H9 (cell line): ENCODE measurements around the gene ITGA4. TPM values are rescaled to one million over a fixed set of nuclear protein-coding genes. Genes with fewer than 3 reads are reported as not detected.

Experiments
- DNase-seq: peaks from one replicate; pipeline ENCODE4 v3.0.0-alpha.2; 2017
- H2AFZ ChIP-seq: one replicate; pipeline ENCODE4 v1.6.1; 2013; ENCODE audit warnings: mild to moderate bottlenecking, low read length, control low read depth, moderate library complexity
- H2AK5ac ChIP-seq: 2 replicates; pipeline ENCODE4 v1.6.1; 2013; ENCODE audit warnings: low read length, control low read depth, mixed read lengths; ENCODE audit not compliant: insufficient read length
- H2BK120ac ChIP-seq: one replicate; pipeline ENCODE4 v1.6.1; 2013; ENCODE audit warnings: low read depth, mild to moderate bottlenecking, low read length, control low read depth, inconsistent platforms; ENCODE audit not compliant: poor library complexity, severe bottlenecking
- H2BK12ac ChIP-seq: 2 replicates; pipeline ENCODE4 v1.6.1; 2013; ENCODE audit warnings: low read length, control low read depth, mixed read lengths, low read depth; ENCODE audit not compliant: insufficient read length
- H2BK15ac ChIP-seq: 2 replicates; pipeline ENCODE4 v1.6.1; 2013; ENCODE audit warnings: low read depth, low read length, control low read depth
- H2BK20ac ChIP-seq: one replicate; pipeline ENCODE4 v1.6.1; 2013; ENCODE audit warnings: low read depth, mild to moderate bottlenecking, low read length, control low read depth, inconsistent platforms; ENCODE audit not compliant: poor library complexity, severe bottlenecking
- H2BK5ac ChIP-seq: 2 replicates; pipeline ENCODE4 v1.6.1; 2013; ENCODE audit warnings: low read length, control low read depth, mixed read lengths; ENCODE audit not compliant: insufficient read length
- H3K14ac ChIP-seq: 2 replicates; pipeline ENCODE4 v1.6.1; 2013; ENCODE audit warnings: low read length, control low read depth; ENCODE audit not compliant: insufficient read depth
- H3K18ac ChIP-seq: 2 replicates; pipeline ENCODE4 v1.6.1; 2013; ENCODE audit warnings: low read depth, mild to moderate bottlenecking, mixed read lengths, low read length, control low read depth; ENCODE audit not compliant: insufficient read length
- H3K23ac ChIP-seq: 2 replicates; pipeline ENCODE4 v1.6.1; 2013; ENCODE audit warnings: low read length, control low read depth, mixed read lengths, low read depth; ENCODE audit not compliant: insufficient read length
- H3K23me2 ChIP-seq: 2 replicates; pipeline ENCODE4 v1.6.1; 2013; ENCODE audit warnings: low read depth, mild to moderate bottlenecking, mixed read lengths, low read length, control low read depth; ENCODE audit not compliant: insufficient read length, poor library complexity, severe bottlenecking
- H3K27ac ChIP-seq: 2 replicates; pipeline ENCODE4 v1.5.1; 2013; ENCODE audit warnings: low read length, control low read depth, mixed read lengths, low read depth; ENCODE audit not compliant: insufficient read length
- H3K27me3 ChIP-seq: 2 replicates; pipeline ENCODE4 v1.6.1; 2013; ENCODE audit warnings: low read length, control low read depth, inconsistent platforms; ENCODE audit not compliant: insufficient read depth
- H3K4ac ChIP-seq: 2 replicates; pipeline ENCODE4 v1.6.1; 2013; ENCODE audit warnings: low read depth, mild to moderate bottlenecking, control low read depth, inconsistent platforms, low read length, moderate library complexity
- H3K4me1 ChIP-seq: 2 replicates; pipeline ENCODE4 v1.6.1; 2013; ENCODE audit warnings: low read length, control low read depth, inconsistent platforms; ENCODE audit not compliant: insufficient read depth
- H3K4me2 ChIP-seq: 2 replicates; pipeline ENCODE4 v1.6.1; 2013; ENCODE audit warnings: low read length, control low read depth, mixed read lengths; ENCODE audit not compliant: insufficient read length, insufficient read depth
- H3K56ac ChIP-seq: 2 replicates; pipeline ENCODE4 v1.6.1; 2013; ENCODE audit warnings: low read depth, mild to moderate bottlenecking, mixed read lengths, low read length, control low read depth; ENCODE audit not compliant: insufficient read length
- H3K79me1 ChIP-seq: 2 replicates; pipeline ENCODE4 v1.6.1; 2013; ENCODE audit warnings: low read depth, mild to moderate bottlenecking, moderate library complexity, low read length, control low read depth, inconsistent platforms; ENCODE audit not compliant: insufficient read depth, poor library complexity, severe bottlenecking
- H3K79me2 ChIP-seq: 2 replicates; pipeline ENCODE4 v1.6.1; 2013; ENCODE audit warnings: low read length, control low read depth, inconsistent platforms; ENCODE audit not compliant: insufficient read depth
- H3K9ac ChIP-seq: 2 replicates; pipeline ENCODE4 v1.6.1; 2013; ENCODE audit warnings: low read length, control low read depth, mixed read lengths; ENCODE audit not compliant: insufficient read length; ENCODE audit errors: extremely low read depth
- H3K9me3 ChIP-seq: one replicate; pipeline ENCODE4 v1.6.1; 2013; ENCODE audit warnings: low read depth, low read length, inconsistent platforms; ENCODE audit not compliant: control insufficient read depth
- H3T11ph ChIP-seq: one replicate; pipeline ENCODE4 v1.6.1; 2013; ENCODE audit warnings: mild to moderate bottlenecking, low read length, control low read depth, inconsistent platforms
- H4K20me1 ChIP-seq: one replicate; pipeline ENCODE4 v1.6.1; 2013; ENCODE audit not compliant: control insufficient read depth, insufficient read length, insufficient read depth
- H4K5ac ChIP-seq: 2 replicates; pipeline ENCODE4 v1.6.1; 2013; ENCODE audit warnings: low read depth, mild to moderate bottlenecking, mixed read lengths, low read length, control low read depth; ENCODE audit not compliant: insufficient read length
- H4K8ac ChIP-seq: replicated peaks from 2 replicates; pipeline ENCODE4 v1.6.1; 2013; ENCODE audit warnings: low read length, control low read depth, mixed read lengths, low read depth; ENCODE audit not compliant: insufficient read length
- H4K91ac ChIP-seq: 2 replicates; pipeline ENCODE4 v1.6.1; 2013; ENCODE audit warnings: low read depth, mild to moderate bottlenecking, moderate library complexity, mixed read lengths, low read length, control low read depth; ENCODE audit not compliant: insufficient read length
- H3K27ac Mint-ChIP-seq, 3 experiments: 2 replicates in 2 of 3; 3 replicates in 1 of 3; pipeline ENCODE4 v1.8.0; 2020 to 2021; ENCODE audit warnings: mixed read lengths in 3 of 3, mild to moderate bottlenecking in 1 of 3, moderate library complexity in 1 of 3
- H3K27me3 Mint-ChIP-seq: 2 replicates; pipeline ENCODE4 v1.8.0; 2021; ENCODE audit warnings: low read depth, mild to moderate bottlenecking, moderate library complexity, mixed read lengths
- H3K36me3 Mint-ChIP-seq, 3 experiments: 2 replicates in 2 of 3; 3 replicates in 1 of 3; pipeline ENCODE4 v1.8.0; 2020 to 2021; ENCODE audit warnings: low read depth in 3 of 3, mixed read lengths in 3 of 3; ENCODE audit not compliant: insufficient read depth in 1 of 3
- H3K4me1 Mint-ChIP-seq, 2 experiments: 2 replicates each; pipeline ENCODE4 v1.8.0; 2020; ENCODE audit warnings: mixed read lengths in 2 of 2
- H3K4me3 Mint-ChIP-seq, 2 experiments: 2 replicates in 1 of 2; 3 replicates in 1 of 2; pipeline ENCODE4 v1.8.0; 2020 to 2021; ENCODE audit warnings: mild to moderate bottlenecking in 2 of 2, mixed read lengths in 2 of 2, moderate library complexity in 1 of 2
- H3K9me3 Mint-ChIP-seq, 2 experiments: 2 replicates in 1 of 2; 3 replicates in 1 of 2; pipeline ENCODE4 v1.8.0; 2020; ENCODE audit warnings: mild to moderate bottlenecking in 2 of 2, mixed read lengths in 2 of 2, moderate library complexity in 1 of 2
- CTCF ChIP-seq: fragments of 200-600 bp; sonication (generic); conservative IDR thresholded peaks from 3 replicates; pipeline ENCODE4 v1.8.0; 2021; ENCODE audit warnings: antibody characterized with exemption, mild to moderate bottlenecking
- WGBS: extraction: QIAGEN DNeasy Blood & Tissue Kit; methylation state at CpG from one replicate; pipeline ENCODE4 v1.1.7; 2013; ENCODE audit warnings: missing lambda C conversion rate, low lambda C conversion rate, mixed read lengths; ENCODE audit not compliant: insufficient read length; ENCODE audit errors: extremely low coverage; 5-methylcytosine and 5-hydroxymethylcytosine counted together
- total RNA-seq: library from RNA; stranded (reverse); gene quantifications from 2 replicates; pipeline ENCODE4 v1.2.1, GENCODE V29; 2021

Gene ITGA4
- total RNA-seq, 1 experiment from 2014 or later: 1.3 TPM

- no peak overlapping the region for H3K4me2 ChIP-seq
- H2BK5ac ChIP-seq: no peak overlapping the region
- no peak overlapping the region for H3K4me3 Mint-ChIP-seq
- no peak overlapping the region for H2AK5ac ChIP-seq
- no peaks in the 10 kb centered on the region for H3K79me1 ChIP-seq
- no peak overlapping the region for H3K9ac ChIP-seq
- H2AFZ ChIP-seq: no peak overlapping the region
- no peaks in the 10 kb centered on the region for H3K27me3 ChIP-seq
- no peaks in the 10 kb centered on the region for H3K27me3 Mint-ChIP-seq
- no peak overlapping the region for H3K27ac ChIP-seq
- H4K8ac ChIP-seq: no peak overlapping the region
- H2BK120ac ChIP-seq: no peak overlapping the region
- H3K4ac ChIP-seq: no peak overlapping the region
- H4K91ac ChIP-seq: no peak overlapping the region
- no peaks in the 10 kb centered on the region for H4K20me1 ChIP-seq
- no peak overlapping the region for H3K14ac ChIP-seq
- no peaks in the 10 kb centered on the region for H3K79me2 ChIP-seq
- H3K9me3 Mint-ChIP-seq: no peaks in the 10 kb centered on the region
- no peaks in the 10 kb centered on the region for H3K36me3 Mint-ChIP-seq
- H3K9me3 ChIP-seq: no peaks in the 10 kb centered on the region
- H3K23ac ChIP-seq: no peak overlapping the region
- no peak overlapping the region for H3K56ac ChIP-seq
- no peaks in the 10 kb centered on the region for H3K23me2 ChIP-seq
- WGBS: no CpG with 5 or more reads among the region's 1 CpG
- no peak overlapping the region for H2BK20ac ChIP-seq
- no peak overlapping the region for H2BK12ac ChIP-seq
- no peak overlapping the region for H2BK15ac ChIP-seq
- H3K4me1 Mint-ChIP-seq: peaks cover 4 to 10% of the 10 kb centered on the region in 2 experiments
- H3T11ph ChIP-seq: no peak overlapping the region
- no peak overlapping the region for H4K5ac ChIP-seq
- no peaks in the 10 kb centered on the region; the same call in 1 of the 2 replicates for H3K4me1 ChIP-seq
- peak overlapping the region in 1 of 3 experiments; percentile 8; a peak in 1 of 7 replicates for H3K27ac Mint-ChIP-seq
- no peak overlapping the region for H3K18ac ChIP-seq
- TF ChIP-seq CTCF: no peak
- no peak for DNase-seq
Observed at GRCh38 chr2:181528441-181528840, 71.3 kb downstream of the ITGA4 start.
